ENCODE results near the gene CXCL1. TPM values are rescaled to one million over a fixed set of nuclear protein-coding genes. Genes with fewer than 3 reads are reported as not detected.
"Not testable (repeated sequence)": the region's sequence is repeated elsewhere in the genome, so short reads cannot be mapped to it uniquely, and the experiment has no call there.

Gene CXCL1
- total RNA-seq, 1 experiment from 2014 or later, result 3.6 TPM

GRCh38 chr4:73874386-73874785, 5.2 kb downstream of the CXCL1 start:
- no peak for DNase-seq (ENCODE audit: low spot score)

DNA sequence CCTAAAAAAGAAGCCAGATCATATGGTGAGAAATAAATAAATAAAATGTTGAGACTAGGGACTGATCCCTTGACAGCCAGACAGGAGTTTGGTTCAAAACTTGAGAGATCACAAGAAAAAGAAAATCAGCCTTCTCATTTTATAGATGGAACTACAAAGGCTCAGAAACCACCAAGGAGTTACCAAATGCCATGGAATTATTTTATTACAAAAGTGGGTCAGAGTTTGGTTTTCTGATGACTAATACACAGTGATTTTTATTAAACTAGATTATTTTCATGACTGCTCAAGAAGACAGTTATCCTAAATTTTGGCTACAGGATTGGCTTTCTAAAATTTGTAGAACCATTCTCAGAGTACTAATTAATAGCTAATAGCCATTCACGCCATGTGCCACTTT, 6.2 kb downstream of the CXCL1 start:
- no peak for DNase-seq (ENCODE audit: low spot score)

GRCh38 chr4:73883306-73883705, 14.1 kb downstream of the CXCL1 start:
- DNase-seq (ENCODE audit: low spot score), result no peak

DNA sequence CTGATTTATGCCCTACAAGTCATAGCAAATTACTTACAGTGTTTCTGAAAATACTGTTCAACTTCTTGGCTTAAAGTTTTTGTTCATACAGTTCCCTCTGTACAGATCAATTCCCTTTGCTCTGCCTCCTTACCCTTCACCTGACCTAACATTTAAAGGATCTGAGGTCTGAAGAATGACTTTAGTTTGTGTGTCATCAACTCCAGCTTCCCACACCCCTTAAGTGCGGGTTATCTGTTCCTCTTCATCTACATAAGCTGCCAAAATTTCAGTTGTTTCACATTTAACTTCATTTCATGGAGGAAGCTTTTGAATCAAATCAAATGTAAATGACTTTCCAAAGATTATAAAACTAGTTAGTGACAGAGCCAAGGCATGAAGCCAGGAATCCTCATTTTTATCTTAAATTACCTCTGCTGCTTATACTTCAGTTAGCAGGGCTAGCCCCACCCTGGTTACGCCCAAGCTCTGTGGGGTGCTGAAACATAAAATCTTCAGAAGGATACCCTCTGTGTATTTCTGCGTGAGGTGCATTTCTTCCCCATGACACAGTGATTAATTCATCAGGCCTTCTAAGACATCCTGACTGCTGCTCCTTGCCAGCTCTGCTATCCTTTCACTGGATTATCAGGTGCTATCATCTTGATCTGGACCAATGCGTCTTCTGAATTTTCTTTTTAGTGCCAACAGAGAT, 16.5 kb downstream of the CXCL1 start:
- no peak for DNase-seq (ENCODE audit: low spot score)

GRCh38 chr4:73891326-73891725, 22.1 kb downstream of the CXCL1 start:
- DNase-seq (ENCODE audit: low spot score), result no peak

DNA sequence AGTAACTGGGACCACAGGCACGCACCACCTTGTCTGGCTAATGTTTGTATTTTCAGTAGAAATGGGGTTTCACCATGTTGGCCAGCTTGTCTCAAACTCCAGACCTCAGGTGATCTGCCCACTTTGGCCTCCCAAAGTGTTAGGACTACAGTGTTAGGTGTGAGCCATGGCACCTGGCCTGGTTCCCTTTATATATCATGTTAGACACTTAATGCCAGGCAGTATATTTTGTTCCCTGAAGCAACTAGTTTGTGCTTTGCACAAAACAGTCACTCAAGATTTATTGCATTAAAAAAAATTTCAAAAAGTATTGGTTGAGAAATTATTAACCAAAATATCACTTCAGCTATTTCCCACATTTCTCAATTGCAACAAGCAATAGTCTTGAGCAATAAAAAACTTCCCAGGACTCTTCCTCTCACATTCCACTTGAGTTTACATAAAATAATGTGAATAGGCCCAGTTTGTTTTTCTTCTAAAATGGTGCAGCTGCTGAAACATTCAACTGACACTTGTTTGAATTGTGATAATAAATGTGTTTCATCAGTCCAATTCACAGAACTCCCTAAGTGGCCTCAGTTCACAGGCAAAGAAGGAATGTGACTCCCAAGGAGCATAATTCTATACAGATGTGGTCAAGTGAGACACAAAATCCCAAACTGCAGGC, 22.7 kb downstream of the CXCL1 start:
- no peak for DNase-seq (ENCODE audit: low spot score)

GRCh38 chr4:73892966-73893365, 23.8 kb downstream of the CXCL1 start:
- DNase-seq (ENCODE audit: low spot score), result no peak

GRCh38 chr4:73894001-73894400, 24.8 kb downstream of the CXCL1 start:
- DNase-seq (ENCODE audit: low spot score), result no peak

DNA sequence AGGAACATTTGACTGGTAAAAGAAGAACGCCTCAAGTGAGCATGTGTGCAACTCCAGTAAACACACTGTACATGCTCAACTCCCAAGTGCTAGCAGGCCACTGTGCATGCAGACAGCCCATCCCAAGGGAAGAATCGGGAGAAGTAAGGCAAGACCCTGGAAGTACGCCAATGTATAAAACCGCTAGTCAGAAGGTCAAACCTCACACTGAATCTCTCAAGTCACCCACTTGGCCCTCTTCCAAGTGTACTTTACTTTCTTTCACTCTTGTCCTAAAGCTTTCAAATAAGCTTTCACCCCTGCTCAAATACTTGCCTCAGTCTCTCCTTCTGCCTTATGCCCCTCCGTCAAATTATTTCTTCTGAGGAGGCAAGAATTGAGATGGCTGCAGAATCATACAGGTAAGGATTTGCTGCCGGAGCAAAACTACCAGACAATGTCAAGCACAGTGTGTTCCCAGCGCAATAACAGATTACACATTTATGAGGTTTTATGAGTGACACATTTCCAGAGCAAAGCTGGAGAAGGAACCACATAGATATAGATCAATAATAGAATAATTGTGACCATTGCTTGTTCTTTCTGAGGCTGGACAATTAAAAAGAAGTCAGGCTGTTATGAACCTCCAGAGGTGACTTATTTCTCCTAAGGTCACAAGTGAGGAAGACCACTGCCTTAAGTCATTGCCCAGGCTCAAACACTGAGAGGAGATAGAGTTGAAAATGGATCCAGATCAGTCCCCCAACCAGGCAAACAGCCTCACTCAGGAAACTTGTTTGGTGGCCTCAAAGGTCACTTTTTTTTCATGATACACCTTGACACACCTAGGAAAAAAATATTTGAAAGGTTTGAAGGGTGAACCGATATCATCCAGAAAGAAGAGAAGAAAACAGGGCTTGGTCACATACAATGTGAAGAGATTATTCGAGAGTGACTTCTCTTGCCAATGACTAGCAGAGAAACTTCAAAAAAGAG, 26.3 kb downstream of the CXCL1 start:
- DNase-seq (ENCODE audit: low spot score), result peak; percentile 65

DNA sequence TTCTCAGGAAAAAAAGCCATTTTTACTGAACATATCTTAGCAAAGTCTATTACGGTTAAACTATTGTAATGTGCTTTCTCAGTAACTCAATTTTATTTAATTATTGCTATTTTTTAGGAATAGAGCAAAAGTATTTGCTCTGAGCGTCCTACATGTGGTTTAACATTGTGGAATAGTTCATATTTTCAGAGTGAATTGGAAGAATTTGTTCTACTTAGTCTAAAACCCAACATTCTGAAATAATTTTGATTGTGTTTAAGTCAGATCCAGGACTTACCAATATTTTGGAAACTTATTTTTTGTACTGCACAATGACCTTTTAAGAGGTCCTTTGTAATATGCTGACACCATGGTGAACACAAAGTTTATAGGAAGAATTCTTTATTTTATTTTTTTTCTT, 27.2 kb downstream of the CXCL1 start:
- no peak for DNase-seq (ENCODE audit: low spot score)

- DNase-seq (ENCODE audit: low spot score), result no peak
Measured at GRCh38 chr4:73897380-73898136, 28.4 kb downstream of the CXCL1 start.

- not testable (repeated sequence) for DNase-seq (ENCODE audit: low spot score)
Measured at GRCh38 chr4:73899338-73899737, 30.1 kb downstream of the CXCL1 start.

- no peak for DNase-seq (ENCODE audit: low spot score)
Measured at GRCh38 chr4:73901031-73901430, 31.8 kb downstream of the CXCL1 start.

GRCh38 chr4:73902038-73902637, 32.9 kb downstream of the CXCL1 start:
- DNase-seq (ENCODE audit: low spot score), result no peak

- no peak for DNase-seq (ENCODE audit: low spot score)
Measured at GRCh38 chr4:73902817-73903547, 33.8 kb downstream of the CXCL1 start.

DNA sequence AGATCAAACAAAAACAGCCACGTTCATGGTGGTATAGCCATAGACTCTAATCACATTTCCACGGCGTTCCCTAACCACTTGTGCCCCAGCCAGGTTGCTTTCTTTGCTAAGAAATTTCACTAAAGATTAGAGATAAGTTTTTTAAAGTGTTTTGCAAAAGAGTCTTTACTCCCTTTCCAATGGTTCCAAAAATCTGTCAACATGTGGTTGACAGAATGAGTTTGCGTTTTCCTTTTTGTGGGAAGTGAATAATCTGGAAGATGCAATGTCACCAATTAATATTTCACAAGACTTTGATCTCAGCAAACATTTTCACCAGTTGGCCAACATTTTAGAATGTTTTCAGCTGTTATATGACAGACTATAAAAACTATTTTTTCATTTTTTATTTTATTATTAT, 35.3 kb downstream of the CXCL1 start:
- no peak for DNase-seq (ENCODE audit: low spot score)

GRCh38 chr4:73908965-73909364, 39.8 kb downstream of the CXCL1 start:
- DNase-seq (ENCODE audit: low spot score), result no peak

- DNase-seq (ENCODE audit: low spot score), result no peak
Measured at GRCh38 chr4:73911746-73912145, 42.6 kb downstream of the CXCL1 start.

DNA sequence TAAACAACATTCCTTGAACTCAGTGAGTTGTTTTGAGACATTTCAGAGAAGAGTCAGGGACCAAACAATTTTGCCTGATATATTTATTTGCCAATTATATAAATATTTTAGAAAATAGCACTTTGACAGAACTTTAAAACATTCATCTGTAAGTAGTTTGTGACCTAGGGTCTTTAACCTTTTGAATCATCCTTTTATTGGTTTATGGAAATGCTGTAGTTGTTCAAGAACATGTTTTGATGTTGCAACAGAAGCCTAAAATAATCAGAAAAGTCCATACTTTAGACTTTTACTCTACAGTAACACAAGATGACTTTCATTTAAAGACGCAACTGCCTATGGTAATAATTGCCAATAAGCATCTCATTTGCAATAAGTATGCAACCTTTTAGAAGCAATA, 43.0 kb downstream of the CXCL1 start:
- DNase-seq (ENCODE audit: low spot score), result no peak

DNA sequence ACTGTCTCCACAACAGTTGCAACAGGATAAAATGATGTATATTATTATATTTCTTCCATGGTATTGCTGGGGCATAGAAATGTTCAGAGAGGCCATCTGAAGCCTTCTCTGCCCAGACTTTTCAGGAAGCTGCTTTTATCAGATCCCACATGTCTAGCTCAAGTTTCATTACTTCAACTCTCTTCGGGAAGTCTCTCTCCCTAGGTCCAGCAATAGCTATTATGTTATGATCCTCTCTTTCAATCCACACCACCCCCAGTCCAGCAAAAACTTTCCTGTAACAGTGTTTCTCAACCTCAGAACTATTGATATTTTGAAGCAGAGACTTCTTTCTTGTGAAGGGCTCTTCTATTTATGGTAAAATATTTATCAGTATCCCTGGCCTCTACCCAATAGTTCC, 44.9 kb downstream of the CXCL1 start:
- DNase-seq (ENCODE audit: low spot score), result no peak

Measured in HT-29 (cell line).